Smooth muscle cell (in vitro differentiated cells): ENCODE measurements around the gene FASTK. TPM values are rescaled to one million over a fixed set of nuclear protein-coding genes. Genes with fewer than 3 reads are reported as not detected.

Experiments used
- DNase-seq: peaks from one replicate; lab custom pipeline; 2025; ENCODE audit not compliant: unreplicated experiment; lab: John Stamatoyannopoulos, UW
- H2AFZ ChIP-seq: fragments of 200-600 bp; sonication (generic); 2 replicates; pipeline ENCODE4 v1.6.0; 2016; ENCODE audit warnings: antibody characterized with exemption, low read depth, mild to moderate bottlenecking
- H3F3A ChIP-seq: fragments of 200-600 bp; sonication (generic); 2 replicates; pipeline ENCODE4 v1.6.0; 2017; ENCODE audit warnings: antibody characterized with exemption, low read depth
- H3K27ac ChIP-seq: fragments of 200-600 bp; sonication (generic); 2 replicates; pipeline ENCODE4 v1.5.1; 2016; ENCODE audit warnings: low read depth, mild to moderate bottlenecking
- H3K27me3 ChIP-seq: fragments of 200-600 bp; sonication (generic); 2 replicates; pipeline ENCODE4 v1.6.1; 2016; ENCODE audit warnings: low read depth, mild to moderate bottlenecking
- H3K36me3 ChIP-seq: fragments of 200-600 bp; sonication (generic); 2 replicates; pipeline ENCODE4 v1.5.1; 2016; ENCODE audit warnings: low read depth
- H3K4me1 ChIP-seq: fragments of 200-600 bp; sonication (generic); 2 replicates; pipeline ENCODE4 v1.5.1; 2016; ENCODE audit warnings: low read depth
- H3K4me2 ChIP-seq: fragments of 200-600 bp; sonication (generic); 2 replicates; pipeline ENCODE4 v1.6.0; 2016; ENCODE audit warnings: mild to moderate bottlenecking
- H3K4me3 ChIP-seq: fragments of 200-600 bp; sonication (generic); 2 replicates; pipeline ENCODE4 v1.5.1; 2016; ENCODE audit warnings: mild to moderate bottlenecking
- H3K79me2 ChIP-seq: fragments of 200-600 bp; sonication (generic); 2 replicates; pipeline ENCODE4 v1.6.0; 2016; ENCODE audit warnings: low read depth, mild to moderate bottlenecking
- H3K9ac ChIP-seq: fragments of 200-600 bp; sonication (generic); 2 replicates; pipeline ENCODE4 v1.6.0; 2016; ENCODE audit warnings: low read depth
- H3K9me3 ChIP-seq: fragments of 200-600 bp; sonication (generic); replicated peaks from 2 replicates; pipeline ENCODE4 v1.5.1; 2016; ENCODE audit warnings: low read depth
- H4K20me1 ChIP-seq: fragments of 200-600 bp; sonication (generic); 2 replicates; pipeline ENCODE4 v1.6.0; 2016; ENCODE audit warnings: low read depth
- CTCF ChIP-seq: fragments of 200-600 bp; sonication (generic); IDR thresholded peaks from 2 replicates; pipeline ENCODE4 v1.5.1; 2017; ENCODE audit warnings: borderline replicate concordance, mild to moderate bottlenecking, antibody characterized with exemption; ENCODE audit not compliant: insufficient read depth, poor library complexity, severe bottlenecking
- WGBS: methylation state at CpG from one replicate; pipeline ENCODE4 v1.1.7; 2016; ENCODE audit warnings: low lambda C conversion rate; 5-methylcytosine and 5-hydroxymethylcytosine counted together
- polyA plus RNA-seq: library from polyadenylated mRNA; unstranded; fragments of >200 nt; fragmentation: Nextera tagmentation; extraction: Ambion mirVana; gene quantifications from 2 replicates; pipeline ENCODE4 v1.2.1, GENCODE V29; 2016
- total RNA-seq: library from RNA; depleted of rRNA; stranded (reverse); fragments of >200 nt; gene quantifications from 2 replicates; pipeline ENCODE4 v1.2.3, GENCODE V29; 2014

FASTK gene
- total and polyA plus RNA-seq, 2 experiments from 2014 or later = 100 to 177 TPM

DNA sequence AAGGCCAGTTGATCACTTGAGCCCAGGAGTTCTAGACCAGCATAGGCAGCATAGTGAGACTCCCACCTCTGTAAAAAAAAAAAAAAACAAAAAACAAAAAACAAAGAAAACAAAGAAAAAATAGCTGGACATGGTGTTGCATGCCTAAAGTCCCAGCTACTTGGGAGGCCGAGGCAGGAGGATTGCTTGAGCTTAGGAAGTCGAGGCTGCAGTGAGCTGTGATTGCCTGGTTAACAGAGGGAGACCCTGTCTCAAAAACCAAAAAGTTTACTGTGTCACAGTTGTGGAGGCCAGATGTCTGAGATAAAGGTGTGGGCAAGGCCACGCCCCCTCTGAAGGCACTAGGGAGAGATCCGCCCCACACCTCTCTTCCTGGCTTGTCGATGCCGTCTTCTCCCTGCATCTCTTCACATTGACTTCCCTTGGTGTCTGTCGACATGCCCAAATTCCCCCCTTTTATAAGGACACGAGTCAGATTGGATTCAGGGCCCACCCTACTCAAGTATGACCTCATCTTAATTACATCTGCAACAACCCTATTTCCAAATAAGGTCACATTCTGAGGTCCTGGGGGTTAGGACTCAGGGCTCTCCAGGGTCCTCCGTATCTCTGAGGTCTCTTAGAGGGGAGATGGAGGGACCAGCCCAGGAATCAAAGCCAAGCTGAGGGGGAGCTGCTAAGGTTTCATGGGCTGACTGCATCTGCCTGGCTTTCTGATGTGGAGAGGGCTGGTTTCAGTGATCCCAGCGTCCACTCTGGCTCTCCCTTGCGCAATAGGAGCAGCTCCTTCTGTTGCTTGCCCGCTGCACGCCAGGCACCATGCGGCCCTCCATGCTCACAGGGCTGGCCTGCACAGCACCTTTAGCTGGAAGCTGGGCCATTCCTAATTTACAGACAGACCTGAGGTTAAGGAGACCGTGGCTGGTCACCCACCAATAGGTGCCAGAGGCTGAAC, 28.8 kb upstream of the FASTK start:
- H3K9me3 ChIP-seq = no peaks in the 10 kb centered on the region
- H3K4me1 ChIP-seq = peaks cover 13% of the 10 kb centered on the region
- no peak overlapping the region for H3K27ac ChIP-seq
- H3K27me3 ChIP-seq = no peaks in the 10 kb centered on the region
- H3F3A ChIP-seq = peaks cover 11% of the 10 kb centered on the region
- peak overlapping the region; percentile 6 for H3K4me2 ChIP-seq
- peaks cover 90% of the 10 kb centered on the region for H4K20me1 ChIP-seq
- no peak overlapping the region for H3K9ac ChIP-seq
- peaks cover 64% of the 10 kb centered on the region for H3K79me2 ChIP-seq
- no peak for TF ChIP-seq CTCF
- 57% methylated on average over 15 of the region's 15 CpGs for WGBS
- no peaks in the 10 kb centered on the region for H3K36me3 ChIP-seq
- DNase-seq = no peak
- H3K4me3 ChIP-seq = no peak overlapping the region
- H2AFZ ChIP-seq = no peak overlapping the region

DNA sequence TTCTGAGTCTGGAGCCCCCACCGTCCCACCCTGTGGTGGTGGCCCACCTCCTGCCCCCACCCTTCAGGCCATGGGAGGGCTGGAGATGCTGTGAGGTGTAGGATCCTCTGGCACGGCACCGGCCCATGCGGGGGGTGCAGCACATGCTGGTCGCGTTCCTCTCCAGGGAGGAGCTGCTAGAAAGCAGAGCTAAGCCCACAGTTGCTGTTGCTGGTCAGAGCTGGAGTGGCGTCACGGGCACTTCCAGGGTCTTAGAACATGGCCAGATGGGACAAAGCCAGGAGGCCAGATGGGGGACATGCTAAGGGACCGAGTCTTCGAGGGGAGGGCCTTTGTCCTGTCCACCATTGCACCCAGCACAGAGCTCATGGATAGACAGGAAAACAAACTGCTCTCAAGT, 27.3 kb upstream of the FASTK start:
- no peak for TF ChIP-seq CTCF
- Histone ChIP-seq H3K36me3 (no peaks in the 10 kb centered on the region), H3K9me3 (no peaks in the 10 kb centered on the region), H3K27me3 (no peaks in the 10 kb centered on the region), H2AFZ (no peak overlapping the region), H3K27ac (no peak overlapping the region), H3F3A (peaks cover 9% of the 10 kb centered on the region), H3K79me2 (peaks cover 68% of the 10 kb centered on the region), H3K4me2 (no peak overlapping the region), H3K4me1 (no peaks in the 10 kb centered on the region), H3K9ac (no peak overlapping the region), H3K4me3 (no peak overlapping the region), H4K20me1 (peaks cover 90% of the 10 kb centered on the region)
- no peak for DNase-seq
- 95% methylated on average over 10 of the region's 10 CpGs for WGBS

GRCh38 chr7:151104411-151105235, 24.0 kb upstream of the FASTK start:
- H3F3A ChIP-seq = peaks cover 4% of the 10 kb centered on the region
- 71% methylated on average over 23 of the region's 23 CpGs for WGBS
- no peak for DNase-seq
- H3K4me1 ChIP-seq = no peaks in the 10 kb centered on the region
- H3K27me3 ChIP-seq = no peaks in the 10 kb centered on the region
- no peak overlapping the region for H3K4me3 ChIP-seq
- H3K4me2 ChIP-seq = no peak overlapping the region
- no peak overlapping the region for H3K9ac ChIP-seq
- H3K9me3 ChIP-seq = no peaks in the 10 kb centered on the region
- TF ChIP-seq CTCF = no peak
- peaks cover 90% of the 10 kb centered on the region for H4K20me1 ChIP-seq
- no peak overlapping the region for H2AFZ ChIP-seq
- no peaks in the 10 kb centered on the region for H3K36me3 ChIP-seq
- peaks cover 69% of the 10 kb centered on the region for H3K79me2 ChIP-seq
- peak overlapping the region; percentile 44 for H3K27ac ChIP-seq
